ENCODE data around the gene PGM1.

Gene PGM1

DNA sequence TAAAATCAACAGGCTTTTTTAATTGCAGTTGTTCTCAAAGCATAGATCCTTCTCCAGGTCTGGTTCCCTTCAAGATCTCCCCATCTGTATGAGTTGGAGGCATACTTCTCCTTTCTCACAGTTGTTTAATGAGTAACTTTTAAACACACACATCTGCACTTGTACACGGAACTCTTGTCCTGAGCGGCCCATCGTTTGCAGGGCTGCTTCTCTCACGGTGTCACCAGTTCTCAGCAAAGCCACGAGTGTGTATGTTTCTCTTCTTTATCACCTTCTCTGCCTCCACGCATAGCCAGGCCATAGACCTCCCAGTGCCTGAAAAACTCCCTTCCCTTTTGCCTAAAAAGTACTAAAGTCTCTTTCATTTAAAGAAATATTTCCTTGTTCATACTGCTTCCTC lies 111.9 kb downstream of the PGM1 start:
- no peak for ATAC-seq

DNA sequence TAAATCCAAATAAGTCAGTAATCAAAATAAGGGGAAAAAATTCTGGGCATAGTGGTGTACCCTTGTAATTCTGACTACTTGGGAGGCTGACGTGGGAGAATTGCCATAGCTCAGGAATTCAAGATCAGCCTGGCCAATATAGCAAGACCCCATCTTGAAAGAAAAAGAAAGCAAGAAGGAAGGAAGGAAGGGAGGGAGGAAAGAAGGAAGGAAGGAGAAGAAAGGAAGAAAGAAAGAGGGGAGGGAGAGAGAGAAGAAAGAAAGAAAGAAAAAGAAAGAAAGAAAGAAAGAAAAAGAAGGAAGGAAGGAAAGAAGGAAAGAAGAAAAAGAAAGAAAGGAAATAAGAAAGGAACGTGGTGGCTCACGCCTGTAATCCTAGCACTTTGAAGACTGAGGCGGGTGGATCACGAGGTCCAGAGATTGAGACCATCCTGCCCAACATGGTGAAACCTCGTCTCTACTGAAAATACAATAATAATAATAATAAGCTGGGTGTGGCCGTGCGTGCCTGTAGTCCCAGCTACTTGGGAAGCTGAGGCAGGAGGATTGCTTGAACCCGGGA lies 116.1 kb downstream of the PGM1 start:
- no peak for ATAC-seq

All from activated CD4-positive, CD25-positive, alpha-beta regulatory T cell treated with anti-CD3 and anti-CD28 coated beads, Interleukin-2, amount 50 U/mL, for 24 hours (primary cell).